Astrocyte (in vitro differentiated cells and primary cell): ENCODE data around the gene ARL15. TPM values are rescaled to one million over a fixed set of nuclear protein-coding genes. Genes with fewer than 3 reads are reported as not detected.

Experiments
- DNase-seq: peaks from one replicate; pipeline ENCODE4 v3.0.0-alpha.2; 2010; ENCODE audit warnings: low read depth
- FAIRE-seq: peaks from 2 replicates; lab custom pipeline; 2011; peaks lifted over from hg19 to GRCh38; lab: Jason Lieb, UNC
- H2AFZ ChIP-seq: 2 replicates; pipeline ENCODE4 v1.6.0; 2012; ENCODE audit warnings: low read depth, low read length, inconsistent platforms
- H3K27ac ChIP-seq: 2 replicates; pipeline ENCODE4 v1.5.1; 2011; ENCODE audit warnings: low read depth, low read length, inconsistent platforms
- H3K27me3 ChIP-seq: 2 replicates; pipeline ENCODE4 v1.6.0; 2011; ENCODE audit warnings: low read length, inconsistent platforms; ENCODE audit not compliant: insufficient read depth
- H3K36me3 ChIP-seq: 2 replicates; pipeline ENCODE4 v1.5.1; 2011; ENCODE audit warnings: low read length, inconsistent platforms; ENCODE audit not compliant: insufficient read depth
- H3K4me1 ChIP-seq: 2 replicates; pipeline ENCODE4 v1.5.1; 2011; ENCODE audit warnings: low read length, inconsistent platforms; ENCODE audit not compliant: insufficient read depth
- H3K4me2 ChIP-seq: 2 replicates; pipeline ENCODE4 v1.6.0; 2012; ENCODE audit warnings: low read length, inconsistent platforms
- H3K4me3 ChIP-seq: 2 replicates; pipeline ENCODE4 v1.5.1; 2011; ENCODE audit warnings: low read depth, mild to moderate bottlenecking, low read length, inconsistent platforms; ENCODE audit not compliant: insufficient read depth
- H3K79me2 ChIP-seq: 2 replicates; pipeline ENCODE4 v1.6.0; 2012; ENCODE audit warnings: mild to moderate bottlenecking, low read length, inconsistent platforms; ENCODE audit not compliant: insufficient read depth
- H3K9ac ChIP-seq: 2 replicates; pipeline ENCODE4 v1.6.0; 2012; ENCODE audit warnings: mild to moderate bottlenecking, low read length, inconsistent platforms
- H3K9me3 ChIP-seq: 2 replicates; pipeline ENCODE4 v1.5.1; 2012; ENCODE audit warnings: low read depth, mild to moderate bottlenecking, low read length, inconsistent platforms; ENCODE audit not compliant: insufficient read depth
- H4K20me1 ChIP-seq: 2 replicates; pipeline ENCODE4 v1.6.0; 2012; ENCODE audit warnings: low read length, inconsistent platforms; ENCODE audit not compliant: insufficient read depth
- H3K27ac Mint-ChIP-seq: one replicate; pipeline ENCODE4 v1.8.0; 2021; ENCODE audit warnings: mild to moderate bottlenecking, mixed read lengths; ENCODE audit not compliant: unreplicated experiment
- H3K27me3 Mint-ChIP-seq: one replicate; pipeline ENCODE4 v1.8.0; 2021; ENCODE audit warnings: low read depth, mixed read lengths; ENCODE audit not compliant: unreplicated experiment
- H3K36me3 Mint-ChIP-seq: one replicate; pipeline ENCODE4 v1.8.0; 2021; ENCODE audit warnings: low read depth, mixed read lengths; ENCODE audit not compliant: unreplicated experiment
- H3K4me1 Mint-ChIP-seq: one replicate; pipeline ENCODE4 v1.8.0; 2021; ENCODE audit warnings: low read depth, mixed read lengths; ENCODE audit not compliant: unreplicated experiment
- H3K4me3 Mint-ChIP-seq: one replicate; pipeline ENCODE4 v1.8.0; 2021; ENCODE audit warnings: mild to moderate bottlenecking, moderate library complexity, mixed read lengths; ENCODE audit not compliant: unreplicated experiment
- H3K9me3 Mint-ChIP-seq: one replicate; pipeline ENCODE4 v1.8.0; 2021; ENCODE audit warnings: mild to moderate bottlenecking, mixed read lengths; ENCODE audit not compliant: unreplicated experiment
- CTCF ChIP-seq: IDR thresholded peaks from 2 replicates; pipeline ENCODE4 v1.5.1; 2011; ENCODE audit warnings: low read depth, mild to moderate bottlenecking, inconsistent platforms, low read length, moderate library complexity; ENCODE audit not compliant: insufficient read depth
- EZH2 ChIP-seq: IDR thresholded peaks from 2 replicates; pipeline ENCODE4 v1.6.1; 2012; ENCODE audit warnings: mild to moderate bottlenecking, low read length, inconsistent platforms; ENCODE audit not compliant: insufficient read depth
- total RNA-seq: library from RNA; stranded (reverse); gene quantifications from 2 replicates; pipeline ENCODE4 v1.2.1, GENCODE V29; 2021

ARL15 gene
- total RNA-seq, 1 donor from 2014 or later = 29.1 TPM

DNA sequence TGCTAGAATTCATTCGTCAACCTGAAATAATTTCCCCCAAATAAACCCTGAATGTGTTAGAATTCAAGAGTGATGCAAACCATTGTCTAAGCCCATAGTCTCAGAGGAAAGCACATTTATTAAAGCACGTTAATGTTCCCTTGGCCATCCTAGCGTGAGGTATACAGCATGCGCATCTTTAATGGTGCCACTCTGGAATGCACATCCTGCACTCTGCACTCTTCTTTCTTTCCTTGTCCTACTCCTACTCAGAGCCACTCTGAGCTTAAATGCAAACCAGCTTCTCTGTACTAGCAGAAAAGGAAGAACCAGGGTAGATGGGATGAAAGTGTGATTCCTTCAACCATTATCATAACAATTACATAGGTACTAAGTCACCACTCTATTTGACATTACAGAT is 50.4 kb downstream of the ARL15 start:
- no peak overlapping the region for H3K27ac Mint-ChIP-seq

DNA sequence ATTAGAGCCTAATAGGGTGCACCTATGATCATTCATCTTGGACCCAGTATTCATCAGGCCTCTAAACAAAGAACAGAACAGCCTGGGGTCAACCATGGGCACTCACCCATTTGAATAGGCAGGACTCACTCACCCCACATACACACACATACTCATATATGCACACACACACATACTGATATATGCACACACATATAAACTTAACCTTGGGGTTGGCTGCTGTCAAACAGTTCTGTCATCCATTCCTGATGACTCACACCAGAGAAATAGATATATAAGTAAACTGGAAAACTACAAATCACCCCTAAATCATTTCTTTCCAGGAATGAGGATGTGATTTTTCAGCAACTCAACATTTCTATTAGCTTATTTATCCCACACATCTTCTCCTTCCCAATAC is 51.3 kb downstream of the ARL15 start:
- Mint-ChIP-seq H3K27me3 (no peaks in the 10 kb centered on the region), H3K9me3 (no peaks in the 10 kb centered on the region), H3K27ac (no peak overlapping the region), H3K4me1 (peaks cover 20% of the 10 kb centered on the region), H3K36me3 (no peaks in the 10 kb centered on the region), H3K4me3 (no peak overlapping the region)
- no peaks in the 10 kb centered on the region for H3K79me2 ChIP-seq
- H3K4me3 ChIP-seq = no peak overlapping the region
- no peak overlapping the region for H3K27ac ChIP-seq
- no peaks in the 10 kb centered on the region for H3K9me3 ChIP-seq
- H2AFZ ChIP-seq = no peak overlapping the region
- no peak for TF ChIP-seq CTCF
- TF ChIP-seq EZH2 = no peak
- H3K9ac ChIP-seq = no peak overlapping the region
- FAIRE-seq = no peak
- no peak overlapping the region for H3K4me2 ChIP-seq
- H3K36me3 ChIP-seq = no peaks in the 10 kb centered on the region
- no peak for DNase-seq
- peaks cover 17% of the 10 kb centered on the region for H4K20me1 ChIP-seq
- H3K4me1 ChIP-seq = no peaks in the 10 kb centered on the region
- H3K27me3 ChIP-seq = no peaks in the 10 kb centered on the region

More for the DNA sequence above, 50.4 kb downstream of the ARL15 start:
- Mint-ChIP-seq H3K4me3 (no peak overlapping the region), H3K27me3 (no peaks in the 10 kb centered on the region), H3K9me3 (no peaks in the 10 kb centered on the region), H3K36me3 (no peaks in the 10 kb centered on the region), H3K4me1 (peaks cover 20% of the 10 kb centered on the region)
- Histone ChIP-seq H3K4me1 (no peaks in the 10 kb centered on the region), H3K4me3 (no peak overlapping the region), H3K27ac (no peak overlapping the region), H3K27me3 (no peaks in the 10 kb centered on the region), H3K79me2 (no peaks in the 10 kb centered on the region), H3K36me3 (no peaks in the 10 kb centered on the region), H3K9ac (no peak overlapping the region), H4K20me1 (peaks cover 24% of the 10 kb centered on the region), H3K9me3 (no peaks in the 10 kb centered on the region), H3K4me2 (no peak overlapping the region), H2AFZ (no peak overlapping the region)
- DNase-seq (no peak), FAIRE-seq (no peak)
- TF ChIP-seq CTCF (no peak), EZH2 (no peak)

DNA sequence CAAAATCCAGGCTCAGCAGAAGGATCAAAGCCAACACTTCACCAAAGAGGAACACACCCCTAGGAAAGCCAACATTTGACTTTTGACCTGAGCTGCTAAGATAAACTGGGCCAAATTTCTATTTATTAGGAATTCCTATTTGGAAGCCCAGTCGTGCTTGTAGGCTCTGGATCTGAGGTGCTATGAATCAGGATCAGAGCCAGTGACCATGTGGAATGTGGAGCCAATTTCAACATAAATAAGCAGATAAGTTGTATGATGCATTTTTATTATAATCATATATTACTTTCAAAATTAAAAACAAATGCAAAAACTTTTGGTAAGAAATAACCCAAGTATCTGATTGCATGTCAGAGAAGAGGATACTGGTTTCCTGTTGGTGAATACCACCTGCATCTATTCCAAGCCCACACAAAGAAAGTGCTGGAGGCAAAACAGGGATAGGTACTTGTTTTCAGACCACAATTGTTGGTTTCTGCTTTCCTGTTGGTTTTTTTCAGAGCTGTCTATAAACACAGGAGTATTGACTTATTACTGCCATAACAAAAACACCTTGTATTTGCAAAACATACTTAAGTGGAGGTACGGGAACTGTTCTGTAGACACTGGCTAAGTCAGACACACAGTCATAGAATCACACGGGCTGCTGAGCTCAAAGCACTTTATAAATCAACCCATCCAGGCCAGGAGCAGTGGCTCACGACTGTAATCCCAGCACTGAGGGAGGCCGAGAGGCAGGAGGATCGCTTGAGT is 52.8 kb downstream of the ARL15 start:
- Mint-ChIP-seq H3K27me3 (no peaks in the 10 kb centered on the region), H3K9me3 (no peaks in the 10 kb centered on the region), H3K4me3 (no peak overlapping the region), H3K27ac (peak overlapping the region; percentile 5), H3K36me3 (no peaks in the 10 kb centered on the region), H3K4me1 (peaks cover 20% of the 10 kb centered on the region)
- FAIRE-seq (no peak), DNase-seq (no peak)
- Histone ChIP-seq H3K36me3 (no peaks in the 10 kb centered on the region), H3K27ac (no peak overlapping the region), H4K20me1 (peaks cover 24% of the 10 kb centered on the region), H2AFZ (no peak overlapping the region), H3K9me3 (no peaks in the 10 kb centered on the region), H3K79me2 (no peaks in the 10 kb centered on the region), H3K9ac (no peak overlapping the region), H3K27me3 (no peaks in the 10 kb centered on the region), H3K4me1 (no peaks in the 10 kb centered on the region), H3K4me3 (no peak overlapping the region), H3K4me2 (no peak overlapping the region)
- no peak for TF ChIP-seq EZH2
- TF ChIP-seq CTCF = no peak
